Motor neuron (in vitro differentiated cells): ENCODE results near the gene NDUFAF8. TPM values are rescaled to one million over a fixed set of nuclear protein-coding genes. Genes with fewer than 3 reads are reported as not detected.

Experiments used
- ATAC-seq, 8 experiments: fragments of 200-7000 bp; cut with Tn5 transposase; replicated peaks in 6 of 8; 2 replicates each; pipeline ENCODE4 v1.8.0; 2021; ENCODE audit warnings: mild to moderate bottlenecking in 8 of 8, moderate library complexity in 8 of 8
- H3K27ac ChIP-seq, 2 donors: fragments of 250-450 bp; sonication (Bioruptor Pico); 2 replicates each; pipeline ENCODE4 v1.9.0; 2021; ENCODE audit warnings: antibody characterized with exemption in 2 of 2, mild to moderate bottlenecking in 2 of 2, moderate library complexity in 1 of 2
- H3K4me1 ChIP-seq, 2 donors: fragments of 250-450 bp; sonication (Bioruptor Pico); replicated peaks in 1 of 2; 2 replicates each; pipeline ENCODE4 v1.6.1; 2021; ENCODE audit warnings: antibody characterized with exemption in 2 of 2, mild to moderate bottlenecking in 2 of 2, moderate library complexity in 1 of 2
- H3K4me3 ChIP-seq, 5 donors: fragments of 250-450 bp; sonication (Bioruptor Pico); 2 replicates each; pipeline ENCODE4 v1.9.0; 2021; ENCODE audit warnings: antibody characterized with exemption in 5 of 5, mild to moderate bottlenecking in 5 of 5, moderate library complexity in 4 of 5
- WGBS, 10 experiments: fragments of 450-650 bp; shearing (Covaris generic); methylation state at CpG; one replicate each; pipeline ENCODE4 v1.0.0; 2022; 5-methylcytosine and 5-hydroxymethylcytosine counted together
- in situ Hi-C, 9 experiments: fragments of 400-800 bp; cut with MboI; loops; one replicate each; pipeline ENCODE4 v1.15.0; 2021; ENCODE audit warnings: low sequenced_read_pairs in 9 of 9, low pct_unique_long_range_greater_than_20kb in 2 of 9; ENCODE audit not compliant: unreplicated experiment in 9 of 9
- total RNA-seq, 8 experiments: library from RNA; unstranded; fragments of 300-600 nt; gene quantifications; 2 replicates each; pipeline versions ENCODE4 v1.2.3 to v1.2.4, GENCODE V29; 2022

Gene NDUFAF8
- total RNA-seq, 8 experiments from 2014 or later: 23.9 to 200 (median 94.8) TPM

- Histone ChIP-seq H3K4me1 (peaks cover 38 to 54% of the 10 kb centered on the region in 2 donors), H3K4me3 (no peak overlapping the region), H3K27ac (peak overlapping the region in 1 of 2 donors; percentile 39)
- ATAC-seq: peak; percentile 30 to 73 (median 49)
- 7 to 60% (median 32%) methylated on average over 3 to 6 of the region's 35 CpGs; no CpG with 5 or more reads in 3 of the 10 experiments for WGBS, 10 experiments
- in situ Hi-C loops: loop anchor here in 4 of 9 experiments (10.0 to 25.0 kb wide), 3 partner anchors 230 to 257 kb away; partner anchors contain the start of gene ACTG1 (in 1 of the 4)
Observed at GRCh38 chr17:81254955-81255717, 16.0 kb downstream of the NDUFAF8 start.

GRCh38 chr17:81256616-81257015 is 17.5 kb downstream of the NDUFAF8 start:
- ATAC-seq: no peak
- in situ Hi-C loops: loop anchor here in 4 of 9 experiments (10.0 to 25.0 kb wide), 3 partner anchors 228 to 256 kb away; partner anchors contain the start of gene ACTG1 (in 1 of the 4)
- H3K4me1 ChIP-seq: peaks cover 29 to 43% of the 10 kb centered on the region in 2 donors
- no peak overlapping the region for H3K4me3 ChIP-seq
- WGBS, 10 experiments: 0 to 100% (median 93%) methylated on average over 1 to 9 of the region's 12 CpGs; no CpG with 5 or more reads in 3 of the 10 experiments
- no peak overlapping the region for H3K27ac ChIP-seq

- Histone ChIP-seq H3K27ac (peak overlapping the region in 1 of 2 donors; percentile 5), H3K4me1 (peaks cover 20 to 34% of the 10 kb centered on the region in 2 donors), H3K4me3 (no peak overlapping the region)
- in situ Hi-C loops: loop anchor here in 4 of 9 experiments (10.0 to 25.0 kb wide), 3 partner anchors 227 to 255 kb away; partner anchors contain the start of gene ACTG1 (in 1 of the 4)
- ATAC-seq: no peak
- WGBS, 10 experiments: 80 to 100% (median 93%) methylated on average over 1 to 8 of the region's 19 CpGs; no CpG with 5 or more reads in 3 of the 10 experiments
Observed at GRCh38 chr17:81257533-81257932, 18.4 kb downstream of the NDUFAF8 start.

- peak in 3 of 8 experiments; percentile 36 to 47 (median 43) for ATAC-seq
Observed at GRCh38 chr17:81258292-81258691, 19.2 kb downstream of the NDUFAF8 start.

GRCh38 chr17:81259058-81259605 is 20.0 kb downstream of the NDUFAF8 start:
- peaks cover 10 to 22% of the 10 kb centered on the region in 2 donors for H3K4me1 ChIP-seq
- H3K27ac ChIP-seq: no peak overlapping the region
- 96 to 100% (median 100%) methylated on average over 3 to 9 of the region's 23 CpGs; no CpG with 5 or more reads in 7 of the 10 experiments for WGBS, 10 experiments
- no peak overlapping the region for H3K4me3 ChIP-seq
- ATAC-seq: no peak
- in situ Hi-C loops: loop anchor here in 4 of 9 experiments (10.0 to 25.0 kb wide), 3 partner anchors 226 to 253 kb away; partner anchors contain the start of gene ACTG1 (in 1 of the 4)

More at GRCh38 chr17:81258292-81258691, 19.2 kb downstream of the NDUFAF8 start:
- no peak overlapping the region for H3K4me3 ChIP-seq
- peak overlapping the region in 1 of 2 donors; percentile 5 for H3K27ac ChIP-seq
- in situ Hi-C loops: loop anchor here in 4 of 9 experiments (10.0 to 25.0 kb wide), 3 partner anchors 227 to 254 kb away; partner anchors contain the start of gene ACTG1 (in 1 of the 4)
- WGBS, 10 experiments: 62 to 77% (median 66%) methylated on average over 6 to 15 of the region's 20 CpGs; no CpG with 5 or more reads in 7 of the 10 experiments
- peaks cover 13 to 26% of the 10 kb centered on the region in 2 donors for H3K4me1 ChIP-seq

- H3K27ac ChIP-seq: no peak overlapping the region
- no peak for ATAC-seq
- H3K4me1 ChIP-seq: peaks cover 5 to 13% of the 10 kb centered on the region in 2 donors
- 95 to 100% methylated on average over 1 to 3 of the region's 17 CpGs; no CpG with 5 or more reads in 8 of the 10 experiments for WGBS, 10 experiments
- in situ Hi-C loops: loop anchor here in 3 of 9 experiments (25.0 kb wide), 2 partner anchors 227 to 252 kb away; partner anchors contain the start of gene ACTG1 (in 1 of the 3)
- H3K4me3 ChIP-seq: no peak overlapping the region
Observed at GRCh38 chr17:81260171-81260570, 21.1 kb downstream of the NDUFAF8 start.

- in situ Hi-C loops: loop anchor here in 3 of 9 experiments (25.0 kb wide), 2 partner anchors 227 to 252 kb away; partner anchors contain the start of gene ACTG1 (in 1 of the 3)
- Histone ChIP-seq H3K4me1 (peaks cover under 1 to 10% of the 10 kb centered on the region in 2 donors), H3K27ac (no peak overlapping the region), H3K4me3 (no peak overlapping the region)
- WGBS, 10 experiments: 88 to 100% (median 93%) methylated on average over 1 to 6 of the region's 19 CpGs; no CpG with 5 or more reads in 5 of the 10 experiments
- no peak for ATAC-seq
Observed at GRCh38 chr17:81260641-81261040, 21.5 kb downstream of the NDUFAF8 start.

GRCh38 chr17:81261096-81261495 is 22.0 kb downstream of the NDUFAF8 start:
- peaks cover 0 to 10% of the 10 kb centered on the region in 2 donors for H3K4me1 ChIP-seq
- no peak overlapping the region for H3K4me3 ChIP-seq
- WGBS, 10 experiments: 58 to 80% methylated on average over 2 of the region's 18 CpGs; no CpG with 5 or more reads in 8 of the 10 experiments
- in situ Hi-C loops: loop anchor here in 3 of 9 experiments (25.0 kb wide), 2 partner anchors 226 to 251 kb away; partner anchors contain the start of gene ACTG1 (in 1 of the 3)
- ATAC-seq: no peak
- H3K27ac ChIP-seq: no peak overlapping the region

GRCh38 chr17:81261582-81262336 is 22.6 kb downstream of the NDUFAF8 start:
- ATAC-seq: no peak
- no peak overlapping the region for H3K4me3 ChIP-seq
- H3K27ac ChIP-seq: no peak overlapping the region
- in situ Hi-C loops: loop anchor here in 3 of 9 experiments (25.0 kb wide), 2 partner anchors 226 to 251 kb away; partner anchors contain the start of gene ACTG1 (in 1 of the 3)
- peaks cover 0 to 10% of the 10 kb centered on the region in 2 donors for H3K4me1 ChIP-seq
- WGBS, 10 experiments: 84 to 96% (median 93%) methylated on average over 3 to 12 of the region's 36 CpGs; no CpG with 5 or more reads in 3 of the 10 experiments

- no peak for ATAC-seq
- peaks cover 8 to 12% of the 10 kb centered on the region in 2 donors for H3K4me1 ChIP-seq
- H3K27ac ChIP-seq: no peak overlapping the region
- H3K4me3 ChIP-seq: no peak overlapping the region
- in situ Hi-C loops: loop anchor here in 3 of 9 experiments (25.0 kb wide), 2 partner anchors 224 to 249 kb away; partner anchors contain the start of gene ACTG1 (in 1 of the 3)
- WGBS, 10 experiments: 90 to 100% (median 100%) methylated on average over 1 to 5 of the region's 40 CpGs; no CpG with 5 or more reads in 6 of the 10 experiments
Observed at GRCh38 chr17:81263371-81264181, 24.5 kb downstream of the NDUFAF8 start.

GRCh38 chr17:81264640-81265039 is 25.5 kb downstream of the NDUFAF8 start:
- in situ Hi-C loops: loop anchor here in 3 of 9 experiments (25.0 kb wide), 2 partner anchors 223 to 248 kb away; partner anchors contain the start of gene ACTG1 (in 1 of the 3)
- peaks cover 8 to 12% of the 10 kb centered on the region in 2 donors for H3K4me1 ChIP-seq
- no peak overlapping the region for H3K4me3 ChIP-seq
- H3K27ac ChIP-seq: no peak overlapping the region
- ATAC-seq: no peak
- WGBS, 10 experiments: 80 to 100% (median 92%) methylated on average over 1 to 4 of the region's 12 CpGs; no CpG with 5 or more reads in 7 of the 10 experiments
